HG03139 (cell line): ENCODE measurements around the gene CNIH3.
A peak's percentile ranks its signal among the peaks of the same experiment; 100 is the strongest.
"Not testable (repeated sequence)": the region's sequence is repeated elsewhere in the genome, so short reads cannot be mapped to it uniquely, and the experiment has no call there.

Experiments used
- ATAC-seq: cut with Tn5 transposase; IDR thresholded peaks from one replicate; pipeline ENCODE4 v1.9.1; 2021; ENCODE audit not compliant: unreplicated experiment

Gene CNIH3

DNA sequence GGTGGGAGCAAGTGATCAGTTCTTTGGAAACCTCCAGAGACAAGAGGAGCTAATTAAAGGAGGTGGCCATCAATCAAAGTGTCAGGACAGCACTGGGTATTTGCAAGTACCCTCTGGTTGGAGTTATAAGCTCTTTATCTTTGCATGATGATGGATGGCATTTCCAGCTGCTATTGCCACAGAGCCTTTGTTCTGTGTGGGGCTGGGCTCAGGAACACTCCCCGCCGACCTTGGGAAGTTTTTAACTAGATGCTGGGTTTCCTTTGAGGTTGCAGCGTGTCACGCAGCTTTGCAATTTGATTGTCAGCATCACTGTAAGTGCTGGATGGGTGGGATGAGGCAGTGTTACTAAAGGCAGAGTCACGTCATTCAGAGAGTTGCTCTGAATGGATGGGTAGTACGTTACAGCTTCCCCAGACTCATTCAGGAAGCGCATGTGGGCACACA, 68.9 kb downstream of the CNIH3 start:
- no peak for ATAC-seq

DNA sequence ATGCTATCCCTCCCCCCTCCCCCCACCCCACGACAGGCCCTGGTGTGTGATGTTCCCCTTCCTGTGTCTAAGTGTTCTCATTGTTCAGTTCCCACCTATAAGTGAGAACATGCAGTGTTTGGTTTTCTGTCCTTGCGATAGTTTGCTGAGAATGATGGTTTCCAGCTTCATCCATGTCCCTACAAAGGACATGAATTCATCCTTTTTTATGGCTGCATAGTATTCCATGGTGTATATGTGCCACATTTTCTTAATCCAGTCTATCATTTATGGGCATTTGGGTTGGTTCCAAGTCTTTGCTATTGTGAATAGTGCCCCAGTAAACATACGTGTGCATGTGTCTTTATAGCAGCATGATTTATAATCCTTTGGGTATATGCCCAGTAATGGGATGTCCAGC, 70.0 kb downstream of the CNIH3 start:
- not testable (repeated sequence) for ATAC-seq

DNA sequence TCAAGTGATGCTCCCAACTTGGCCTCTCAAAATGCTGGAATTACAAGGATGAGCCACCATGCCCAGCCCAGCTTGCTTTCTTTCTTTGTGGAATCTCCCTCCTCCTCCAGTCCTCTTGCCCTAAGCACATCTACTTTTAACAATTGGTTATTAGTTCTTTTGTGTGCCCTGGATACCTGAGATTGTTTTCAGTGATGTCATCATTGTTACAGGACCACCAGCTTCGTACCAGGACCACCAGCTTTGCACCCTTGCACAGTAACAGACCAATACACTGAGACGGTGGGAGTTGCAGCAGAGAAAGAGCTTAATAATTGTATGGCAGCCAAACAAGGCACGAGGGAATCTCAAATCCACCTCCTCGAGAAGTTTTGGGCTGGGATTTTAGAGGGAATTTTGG, 71.3 kb downstream of the CNIH3 start:
- no peak for ATAC-seq

DNA sequence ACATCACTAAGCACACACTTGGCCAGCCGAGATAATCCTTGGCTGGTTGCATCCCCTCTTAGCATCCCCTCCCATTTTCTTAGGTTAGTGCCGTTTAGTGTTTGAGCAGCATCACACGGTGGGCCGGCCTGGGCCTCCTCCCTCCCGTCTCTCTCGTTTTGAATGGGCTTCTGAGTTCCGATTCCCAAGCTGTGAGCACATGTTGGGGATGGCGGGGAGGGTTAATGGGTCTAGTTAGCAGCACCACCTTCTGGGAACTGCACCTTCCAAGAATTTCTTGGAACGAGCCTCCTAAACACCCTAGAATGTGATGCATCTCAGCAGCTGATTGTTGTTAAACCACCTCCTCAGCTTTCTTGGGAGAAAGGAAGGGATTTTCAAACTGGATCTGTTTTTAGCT, 73.3 kb downstream of the CNIH3 start:
- no peak for ATAC-seq

DNA sequence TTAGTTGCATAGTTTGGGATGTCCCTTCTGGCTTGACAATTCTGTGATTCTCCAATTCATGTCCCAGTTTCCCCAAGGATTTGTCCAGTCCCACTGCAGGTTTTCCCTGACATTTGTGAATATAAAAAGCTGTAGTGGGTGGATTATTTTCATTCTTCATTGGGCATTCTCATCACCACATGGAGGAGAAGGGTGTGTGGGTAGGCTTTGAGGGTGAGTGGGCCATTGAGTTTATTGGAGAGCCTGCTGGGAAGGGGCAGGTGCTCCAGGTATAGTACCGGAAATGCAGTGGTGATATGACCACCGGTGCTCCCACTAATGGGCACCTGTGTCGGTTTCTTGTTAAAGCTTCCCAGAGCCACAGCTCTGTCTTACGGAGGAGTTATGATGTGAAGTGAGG, 74.5 kb downstream of the CNIH3 start:
- ATAC-seq, result no peak

DNA sequence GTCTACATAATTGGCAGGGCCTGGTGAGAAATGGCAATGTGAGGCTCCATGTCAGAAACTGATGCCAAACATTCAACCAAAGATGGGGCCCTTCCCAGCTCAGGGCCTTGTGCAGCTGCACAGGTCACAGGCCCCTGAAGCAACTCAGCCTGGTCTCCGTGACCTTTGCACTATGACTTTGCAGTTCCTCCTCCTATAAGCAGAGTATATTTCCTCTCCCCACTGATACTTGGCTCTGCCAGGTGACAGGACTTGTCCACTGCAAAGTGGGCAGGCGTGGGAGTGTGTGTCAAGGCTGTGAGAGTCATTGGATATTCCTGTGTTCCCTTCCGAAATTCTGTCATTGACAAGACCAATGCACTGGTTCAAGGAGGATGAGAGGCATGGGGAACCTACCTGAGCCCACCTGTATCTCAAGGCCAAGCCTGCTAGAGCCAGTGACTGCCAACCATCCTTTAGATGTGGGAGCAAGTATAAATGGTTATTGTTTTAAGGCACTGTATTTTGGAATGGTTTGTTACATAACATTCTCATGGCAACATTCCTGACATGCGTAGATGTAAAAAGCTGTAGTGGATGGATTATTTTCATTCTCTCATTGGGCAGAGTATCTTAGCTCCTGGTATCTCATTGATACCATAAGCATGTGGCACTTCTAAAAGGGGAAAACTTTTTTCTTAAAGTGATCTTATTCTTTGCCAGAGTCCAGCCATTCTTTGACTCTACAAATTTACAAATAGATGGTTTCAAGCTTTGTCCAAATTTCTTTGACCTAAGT, 75.2 kb downstream of the CNIH3 start:
- ATAC-seq, result no peak

DNA sequence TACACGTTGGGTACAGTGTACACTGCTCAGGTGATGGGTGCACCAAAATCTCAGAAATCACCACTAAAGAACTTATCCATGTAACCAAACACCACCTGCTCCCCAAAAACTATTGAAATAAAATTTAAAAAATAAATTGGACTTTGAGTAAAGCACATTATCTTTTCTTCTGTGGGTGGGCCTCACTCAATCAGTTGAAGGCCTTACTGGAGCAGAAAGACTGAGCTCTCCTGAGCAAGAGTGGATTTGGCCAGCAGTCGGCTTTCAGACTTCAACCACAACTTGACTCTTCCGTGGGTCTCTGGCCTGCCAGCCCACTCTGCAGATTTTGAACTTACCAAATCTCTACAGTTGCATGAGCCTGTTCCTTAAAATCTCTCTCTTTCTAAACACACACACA, 78.9 kb downstream of the CNIH3 start:
- no peak for ATAC-seq

DNA sequence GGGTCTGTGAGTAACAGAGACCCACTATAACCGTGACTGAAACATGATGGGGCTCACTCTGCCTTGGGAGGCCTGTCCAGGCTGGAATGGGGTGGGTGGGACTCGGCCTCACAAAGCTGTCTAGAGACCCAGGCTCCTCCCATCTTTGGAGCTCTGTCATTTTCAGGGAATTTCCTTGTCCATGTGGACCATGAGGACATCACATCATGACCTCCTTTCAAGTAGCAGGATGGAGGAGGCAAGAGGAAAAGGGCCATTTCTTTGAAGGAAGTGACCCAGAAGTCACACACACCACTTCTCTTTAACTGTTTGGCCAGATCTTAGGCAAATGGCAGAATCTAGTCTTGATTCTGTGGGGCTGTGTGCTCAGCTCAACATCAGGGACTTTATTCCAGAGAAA, 79.9 kb downstream of the CNIH3 start:
- no peak for ATAC-seq

DNA sequence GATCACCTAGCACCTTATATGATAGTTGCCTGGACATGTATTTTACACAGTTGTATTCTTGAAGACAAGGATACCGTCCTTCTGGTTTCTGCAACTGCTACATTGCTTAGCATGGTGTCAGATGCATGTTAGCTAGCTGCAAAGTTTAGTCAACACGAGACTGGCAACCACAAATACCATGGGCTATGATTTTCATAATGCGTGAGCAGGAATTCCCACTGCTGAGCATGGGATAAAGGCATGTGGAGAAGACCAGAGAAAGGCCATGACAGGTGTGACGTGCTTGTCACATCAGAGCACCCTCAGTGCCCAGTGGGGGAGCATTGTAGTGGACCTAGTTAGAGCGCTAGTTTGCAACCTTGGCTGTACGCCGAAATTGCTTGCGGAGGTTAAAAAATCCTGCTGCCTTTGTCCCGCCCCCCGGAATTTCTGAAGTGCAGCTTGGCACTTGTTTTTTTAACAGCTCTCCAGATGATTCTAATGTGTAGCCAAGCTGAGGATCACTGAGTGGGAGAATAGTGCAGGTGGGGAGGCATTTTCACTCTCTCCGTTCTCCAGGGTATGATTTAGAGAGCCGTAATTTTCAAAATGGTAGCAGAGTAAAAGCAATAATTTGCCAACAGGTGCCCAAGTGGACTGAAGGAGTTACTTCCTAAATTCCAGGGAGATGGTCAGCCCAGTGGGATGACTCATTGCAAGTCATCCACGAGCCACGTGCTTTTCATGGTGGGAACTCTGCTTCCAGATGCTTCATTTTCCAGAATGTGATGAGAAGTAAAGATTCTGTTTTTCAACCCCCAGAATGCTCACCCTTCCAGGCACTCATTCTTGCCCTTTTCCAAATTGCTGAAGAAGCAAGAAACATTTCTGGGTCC, 81.0 kb downstream of the CNIH3 start:
- no peak for ATAC-seq

DNA sequence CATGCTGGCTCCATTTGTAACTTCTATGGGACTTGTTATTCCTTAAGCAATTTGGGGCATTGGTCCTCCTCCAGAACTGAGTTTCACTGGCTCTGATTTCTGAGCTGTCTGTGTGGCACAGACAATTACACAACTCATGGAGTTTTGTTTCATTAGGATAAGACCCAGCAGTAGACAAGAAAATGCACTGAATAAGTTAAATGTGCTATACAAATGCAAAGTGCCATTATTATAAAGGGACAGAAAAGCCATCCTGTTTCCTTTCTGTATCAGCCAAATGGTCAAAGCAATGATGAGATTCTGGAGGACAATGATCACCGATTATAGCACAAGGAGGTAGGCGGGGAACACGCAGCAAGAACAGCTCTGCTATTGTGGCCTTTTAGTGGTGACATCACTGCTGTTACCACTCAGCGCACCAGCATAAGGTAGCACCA, 81.9 kb downstream of the CNIH3 start:
- no peak for ATAC-seq

DNA sequence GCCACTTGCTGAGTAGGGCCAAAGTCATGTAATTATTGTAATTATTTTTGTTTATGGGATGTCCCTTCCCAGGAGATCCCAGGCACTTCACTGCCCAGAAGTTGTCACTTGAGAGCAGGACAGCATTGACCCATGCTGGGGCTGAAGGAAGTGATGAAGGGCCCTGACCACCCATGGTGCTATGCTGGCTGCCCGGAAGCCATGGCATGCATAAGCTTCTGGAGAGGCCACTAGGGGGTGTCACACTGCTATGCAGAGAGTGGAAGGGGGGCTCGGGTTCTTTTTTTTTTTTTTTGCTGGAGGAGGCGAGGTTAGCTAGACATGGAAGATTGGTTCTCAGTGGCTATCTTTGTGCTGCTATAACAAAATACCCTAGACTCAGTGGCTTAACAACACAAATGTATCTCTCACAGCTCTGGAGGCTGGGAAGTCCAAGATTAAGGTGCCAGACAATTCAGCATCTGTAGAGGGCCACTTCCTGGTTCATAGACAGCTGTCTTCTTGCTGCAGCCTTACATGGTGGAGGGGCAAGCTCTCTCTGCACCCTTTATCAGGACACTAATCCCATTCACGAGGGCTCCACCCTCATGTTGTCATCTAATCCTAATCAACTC, 84.9 kb downstream of the CNIH3 start:
- peak; percentile 54 for ATAC-seq

DNA sequence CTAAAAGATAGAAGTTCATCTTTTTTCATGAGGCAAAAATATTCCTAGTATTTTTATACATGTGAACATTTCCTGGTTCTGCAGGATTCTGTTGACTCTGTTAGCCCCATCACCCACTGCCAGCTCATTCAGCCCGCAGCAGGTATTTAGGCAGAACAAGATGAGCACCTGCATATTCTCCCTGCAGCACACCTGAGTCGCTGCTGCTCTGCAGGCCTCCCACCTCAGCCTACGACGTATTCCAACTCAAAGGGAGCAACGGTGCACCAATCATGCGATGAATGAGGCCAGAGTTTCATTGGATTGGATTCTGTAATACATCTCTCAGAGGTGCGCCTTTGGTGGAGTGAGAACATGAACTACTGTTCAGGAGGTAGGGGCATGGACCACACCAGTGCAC, 87.6 kb downstream of the CNIH3 start:
- no peak for ATAC-seq

DNA sequence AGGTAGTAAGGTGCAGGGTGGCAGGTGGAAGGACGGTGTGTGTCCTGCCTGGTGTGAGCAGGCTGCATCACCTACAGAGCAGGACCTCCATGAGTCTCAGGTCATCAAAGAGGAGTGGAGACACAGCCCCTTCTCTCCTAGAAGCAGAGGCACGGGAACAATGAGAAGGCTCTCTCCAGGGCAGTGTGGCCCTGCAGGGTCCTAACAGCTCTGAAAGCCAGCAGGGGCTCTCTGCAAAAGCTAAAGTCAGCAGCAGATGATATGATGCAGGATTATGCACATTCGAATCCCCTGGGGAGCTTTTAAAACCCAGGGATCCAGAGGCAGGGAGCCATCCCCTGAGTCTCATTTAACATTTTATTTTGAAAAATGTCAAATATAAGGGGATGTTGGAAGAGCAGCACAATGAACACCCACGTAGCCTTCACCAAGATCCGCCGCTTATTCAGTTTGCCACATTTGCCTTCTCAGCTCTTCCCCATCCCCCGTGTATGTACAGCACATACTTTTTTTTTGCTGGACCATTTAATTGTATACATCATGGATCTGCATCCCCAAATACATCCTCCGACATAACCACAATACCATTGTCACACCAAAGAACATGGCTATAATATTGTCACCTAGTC, 88.1 kb downstream of the CNIH3 start:
- ATAC-seq, result no peak

DNA sequence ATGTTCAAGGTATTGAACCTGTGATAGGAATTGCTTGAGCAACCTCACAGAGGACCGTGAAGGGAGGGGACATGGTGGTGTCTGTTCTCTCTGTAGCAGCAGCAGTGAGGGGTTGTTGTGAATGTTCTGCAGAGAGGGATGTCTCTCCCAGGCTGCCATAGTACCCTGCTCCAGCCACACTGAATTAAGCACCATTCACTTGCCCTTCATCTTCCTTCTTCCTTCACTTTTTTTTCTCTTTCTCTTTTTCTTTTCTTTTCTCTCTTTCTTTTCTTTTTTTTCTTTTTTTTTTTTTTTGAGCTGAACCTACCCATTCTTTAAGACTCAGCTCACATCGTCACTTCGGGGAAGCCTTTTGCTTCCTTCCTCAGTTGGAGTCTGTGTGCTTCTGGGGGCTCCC, 89.5 kb downstream of the CNIH3 start:
- no peak for ATAC-seq

DNA sequence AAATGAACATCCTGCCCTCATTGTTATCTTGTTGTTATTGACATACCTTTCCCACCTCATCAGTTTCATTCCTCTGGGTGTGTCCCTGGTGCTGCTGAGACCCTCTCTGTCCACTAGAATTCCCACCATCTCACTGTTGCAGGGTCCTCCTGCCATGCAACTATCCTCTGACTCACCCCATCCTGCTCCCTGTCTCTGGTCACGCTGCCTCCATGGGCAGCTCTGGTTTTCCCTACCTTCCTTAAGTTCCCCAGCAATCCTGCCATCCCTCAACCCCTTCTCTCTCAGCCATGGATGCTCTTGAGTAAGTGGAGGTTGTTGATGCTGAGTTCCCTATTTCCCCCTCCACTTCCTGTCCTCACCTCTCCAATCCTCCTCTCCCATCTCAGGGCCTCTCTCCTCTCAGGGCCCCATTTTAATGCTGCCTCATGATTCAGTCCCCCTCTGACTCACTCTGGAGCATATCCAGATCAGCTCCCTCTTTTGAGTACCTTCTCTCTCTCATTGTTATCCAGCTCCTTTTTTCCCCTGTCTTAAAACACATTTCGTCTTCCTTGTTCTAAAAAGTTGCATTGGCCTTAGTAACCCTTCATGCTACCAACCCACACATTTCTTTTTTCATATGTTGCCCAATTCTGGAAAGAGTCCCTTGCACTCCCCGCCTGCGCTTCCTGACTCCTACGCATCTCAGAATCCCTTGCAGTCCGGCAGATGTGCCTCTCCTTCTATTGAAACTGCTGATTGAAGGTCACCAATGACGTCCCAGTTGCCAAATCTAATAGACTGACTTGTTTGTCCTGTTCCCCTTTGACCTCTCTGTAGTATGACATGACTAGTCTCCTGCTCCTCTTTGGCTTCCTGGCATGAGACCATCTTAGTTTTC, 92.0 kb downstream of the CNIH3 start:
- ATAC-seq, result no peak

DNA sequence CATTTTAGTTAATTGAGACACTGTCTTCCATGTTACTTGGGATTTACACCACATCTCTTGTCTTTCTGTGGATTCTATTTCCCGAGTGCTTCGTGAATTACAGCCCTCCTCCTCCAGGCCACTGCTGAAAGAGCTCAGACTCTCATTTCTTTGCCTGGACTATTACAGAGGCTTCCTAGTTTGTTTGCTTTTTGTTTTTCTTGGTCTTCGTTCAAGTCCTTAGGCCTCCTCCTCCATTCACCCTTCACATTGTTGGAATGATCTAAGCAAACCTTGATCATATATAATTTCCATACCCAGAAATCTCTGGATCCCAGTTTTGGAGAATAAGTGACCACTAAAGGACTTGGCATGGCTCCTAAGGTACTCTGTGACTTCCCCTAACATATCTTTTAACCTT, 94.1 kb downstream of the CNIH3 start:
- no peak for ATAC-seq

DNA sequence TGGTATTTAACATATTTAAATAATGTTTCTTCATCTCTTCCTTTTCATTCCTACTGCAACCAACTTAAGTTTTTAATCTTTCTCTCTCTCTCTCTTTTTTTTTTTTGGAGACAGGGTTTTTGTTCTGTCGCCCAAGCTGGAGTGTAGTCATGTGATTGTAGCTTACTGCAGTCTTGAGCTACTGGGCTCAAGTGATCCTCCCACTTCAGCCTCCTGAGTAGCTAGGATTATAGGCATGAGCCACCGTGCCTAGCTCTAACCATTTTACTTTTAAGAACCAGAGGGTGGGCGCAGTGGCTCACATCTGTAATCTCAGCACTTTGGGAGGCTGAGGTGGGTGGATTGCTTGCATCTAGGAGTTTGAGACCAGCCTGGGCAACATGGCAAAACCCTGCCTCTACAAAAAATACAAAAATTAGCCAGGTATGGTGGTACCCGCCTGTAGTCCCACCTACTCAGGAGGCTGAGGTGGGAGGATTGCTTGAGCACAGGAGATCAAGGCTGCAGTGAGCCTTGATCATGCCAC, 95.2 kb downstream of the CNIH3 start:
- ATAC-seq, result not testable (repeated sequence)

DNA sequence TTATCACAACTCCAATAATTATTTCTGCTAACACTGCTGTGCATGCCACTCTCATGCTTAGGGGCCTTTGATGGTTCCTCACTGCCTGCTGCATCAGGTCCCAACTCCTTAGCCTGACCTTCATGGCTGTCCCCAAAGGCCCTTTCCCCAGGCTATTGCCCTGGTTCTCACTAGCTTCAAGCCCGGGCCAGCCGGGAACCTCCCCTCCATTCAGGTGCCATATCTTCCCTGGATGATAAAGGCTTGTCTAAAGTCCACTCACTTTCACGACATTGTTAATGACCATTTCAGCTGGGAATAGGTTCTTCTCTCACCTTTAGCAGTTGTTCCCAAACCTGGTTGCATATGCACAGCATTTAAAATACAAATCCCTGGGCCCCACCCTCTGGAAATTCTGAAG, 95.8 kb downstream of the CNIH3 start:
- ATAC-seq, result no peak

DNA sequence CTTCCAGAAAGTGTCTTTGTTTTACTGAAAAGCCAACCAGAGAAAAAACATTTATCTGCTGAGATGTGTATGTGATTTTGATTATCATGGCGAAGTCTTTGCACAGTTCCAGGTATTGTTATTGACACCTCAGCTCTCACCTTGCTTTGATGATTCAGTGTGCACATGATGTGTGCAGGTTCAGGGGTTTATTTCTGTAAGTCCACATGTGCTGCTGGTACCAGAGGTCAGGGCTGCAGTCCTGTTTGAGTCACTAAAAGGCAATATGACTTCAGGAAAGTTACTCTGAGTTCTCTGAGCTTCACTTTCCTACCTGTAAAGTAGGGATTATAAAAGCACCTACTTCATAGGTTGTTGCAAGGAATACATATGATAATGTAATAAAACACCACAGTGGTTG, 97.1 kb downstream of the CNIH3 start:
- no peak for ATAC-seq

DNA sequence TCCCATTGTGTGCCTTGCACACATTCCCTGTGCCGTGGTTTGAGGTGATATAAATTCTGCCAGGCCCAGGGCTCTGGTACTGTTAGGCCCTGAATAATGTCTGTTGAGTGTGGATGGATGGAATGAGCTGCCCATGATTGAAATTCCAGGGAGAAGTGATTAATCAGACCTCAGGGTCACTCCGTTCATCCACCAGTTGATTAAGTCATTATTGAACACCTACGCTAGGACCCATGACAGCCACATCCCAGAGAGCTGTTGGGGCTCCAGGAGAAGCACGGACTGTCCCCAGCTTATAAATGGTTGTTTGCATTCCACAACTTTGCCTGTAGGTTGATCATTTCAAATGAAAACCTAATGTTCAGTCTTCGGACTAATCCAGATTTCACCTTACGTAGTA, 98.4 kb downstream of the CNIH3 start:
- no peak for ATAC-seq
